ENCODE data around the gene DAPK1.

Gene DAPK1

GRCh38 chr9:87684627-87685219, 187.1 kb downstream of the DAPK1 start:
- no peaks in the 10 kb centered on the region for H3K27me3 ChIP-seq (ENCODE audit: control insufficient read depth, low read length)
- H4K20me1 ChIP-seq (ENCODE audit: control insufficient read depth, insufficient read depth, low read depth, low read length) = no peaks in the 10 kb centered on the region
- no peaks in the 10 kb centered on the region for H3K9me2 ChIP-seq (replicated peaks; ENCODE audit: control insufficient read depth, low read length)
- no peaks in the 10 kb centered on the region for H3K9me3 ChIP-seq (ENCODE audit: control insufficient read depth, insufficient read depth, low read length)
- no peak overlapping the region for H3K4me2 ChIP-seq (ENCODE audit: low read length)
- TF ChIP-seq EZH2phosphoT487 (IDR thresholded peaks at IDR 0.05; ENCODE audit: borderline replicate concordance, low read length) = no peak
- TF ChIP-seq CTCF (IDR thresholded peaks at IDR 0.05; ENCODE audit: low read depth, low read length, poor library complexity, severe bottlenecking) = peak; percentile 59
- no peaks in the 10 kb centered on the region for H3F3A ChIP-seq (ENCODE audit: control insufficient read depth, insufficient read depth)
- H3K79me2 ChIP-seq (ENCODE audit: control insufficient read depth, low read length) = no peaks in the 10 kb centered on the region
- no peak overlapping the region for H3K4me3 ChIP-seq (ENCODE audit: low read length)
- no peaks in the 10 kb centered on the region for H3K4me1 ChIP-seq (ENCODE audit: control insufficient read depth, low read length)
- H3K27ac ChIP-seq (ENCODE audit: low read depth, low read length) = no peak overlapping the region
- no peaks in the 10 kb centered on the region for H3K36me3 ChIP-seq (ENCODE audit: control insufficient read depth, low read length)

GRCh38 chr9:87685441-87685840, 187.8 kb downstream of the DAPK1 start:
- no peaks in the 10 kb centered on the region for H3K27me3 ChIP-seq (ENCODE audit: control insufficient read depth, low read length)
- no peaks in the 10 kb centered on the region for H3K9me2 ChIP-seq (replicated peaks; ENCODE audit: control insufficient read depth, low read length)
- H3K9me3 ChIP-seq (ENCODE audit: control insufficient read depth, insufficient read depth, low read length) = no peaks in the 10 kb centered on the region
- H3K4me2 ChIP-seq (ENCODE audit: low read length) = no peak overlapping the region
- no peaks in the 10 kb centered on the region for H3F3A ChIP-seq (ENCODE audit: control insufficient read depth, insufficient read depth)
- no peaks in the 10 kb centered on the region for H3K4me1 ChIP-seq (ENCODE audit: control insufficient read depth, low read length)
- no peaks in the 10 kb centered on the region for H3K79me2 ChIP-seq (ENCODE audit: control insufficient read depth, low read length)
- H3K27ac ChIP-seq (ENCODE audit: low read depth, low read length) = no peak overlapping the region
- no peak for TF ChIP-seq EZH2phosphoT487 (IDR thresholded peaks at IDR 0.05; ENCODE audit: borderline replicate concordance, low read length)
- TF ChIP-seq CTCF (IDR thresholded peaks at IDR 0.05; ENCODE audit: low read depth, low read length, poor library complexity, severe bottlenecking) = no peak
- H4K20me1 ChIP-seq (ENCODE audit: control insufficient read depth, insufficient read depth, low read depth, low read length) = no peaks in the 10 kb centered on the region
- no peaks in the 10 kb centered on the region for H3K36me3 ChIP-seq (ENCODE audit: control insufficient read depth, low read length)
- no peak overlapping the region for H3K4me3 ChIP-seq (ENCODE audit: low read length)

- no peaks in the 10 kb centered on the region for H3F3A ChIP-seq (ENCODE audit: control insufficient read depth, insufficient read depth)
- no peak overlapping the region for H3K27ac ChIP-seq (ENCODE audit: low read depth, low read length)
- H3K36me3 ChIP-seq (ENCODE audit: control insufficient read depth, low read length) = no peaks in the 10 kb centered on the region
- H3K79me2 ChIP-seq (ENCODE audit: control insufficient read depth, low read length) = no peaks in the 10 kb centered on the region
- H3K4me3 ChIP-seq (ENCODE audit: low read length) = no peak overlapping the region
- H3K4me2 ChIP-seq (ENCODE audit: low read length) = no peak overlapping the region
- H3K9me3 ChIP-seq (ENCODE audit: control insufficient read depth, insufficient read depth, low read length) = no peaks in the 10 kb centered on the region
- TF ChIP-seq CTCF (IDR thresholded peaks at IDR 0.05; ENCODE audit: low read depth, low read length, poor library complexity, severe bottlenecking) = no peak
- no peak for TF ChIP-seq EZH2phosphoT487 (IDR thresholded peaks at IDR 0.05; ENCODE audit: borderline replicate concordance, low read length)
- no peaks in the 10 kb centered on the region for H4K20me1 ChIP-seq (ENCODE audit: control insufficient read depth, insufficient read depth, low read depth, low read length)
- no peaks in the 10 kb centered on the region for H3K9me2 ChIP-seq (replicated peaks; ENCODE audit: control insufficient read depth, low read length)
- no peaks in the 10 kb centered on the region for H3K27me3 ChIP-seq (ENCODE audit: control insufficient read depth, low read length)
- H3K4me1 ChIP-seq (ENCODE audit: control insufficient read depth, low read length) = no peaks in the 10 kb centered on the region
Observed at GRCh38 chr9:87685871-87686519, 188.3 kb downstream of the DAPK1 start.
